GM23338 (cell line): ENCODE data around the gene TEX54. TPM values are rescaled to one million over a fixed set of nuclear protein-coding genes. Genes with fewer than 3 reads are reported as not detected.

Source experiments
- ATAC-seq: fragments of 200-7000 bp; cut with Tn5 transposase; 3 replicates; pipeline ENCODE4 v1.9.1; 2020
- DNase-seq: peaks from one replicate; pipeline ENCODE4 v3.0.0-alpha.2; 2015; ENCODE audit warnings: low spot score
- H2AFZ ChIP-seq: fragments of 200-600 bp; sonication (generic); 2 replicates; pipeline ENCODE4 v1.8.0; 2016; ENCODE audit warnings: antibody characterized with exemption, mild to moderate bottlenecking, moderate library complexity
- H3F3A ChIP-seq: fragments of 200-600 bp; sonication (generic); replicated peaks from 2 replicates; pipeline ENCODE4 v1.8.0; 2017; ENCODE audit warnings: antibody characterized with exemption, mixed run types, low read depth
- H3K27ac ChIP-seq: fragments of 200-600 bp; sonication (generic); 2 replicates; pipeline ENCODE4 v1.6.1; 2016; ENCODE audit warnings: low read depth
- H3K27me3 ChIP-seq: fragments of 200-600 bp; sonication (generic); 2 replicates; pipeline ENCODE4 v1.8.0; 2016; ENCODE audit warnings: mild to moderate bottlenecking, mixed run types, moderate library complexity; ENCODE audit not compliant: insufficient read depth
- H3K36me3 ChIP-seq: fragments of 200-600 bp; sonication (generic); 2 replicates; pipeline ENCODE4 v1.8.0; 2016; ENCODE audit warnings: mild to moderate bottlenecking; ENCODE audit not compliant: insufficient read depth
- H3K4me1 ChIP-seq: fragments of 200-600 bp; sonication (generic); 2 replicates; pipeline ENCODE4 v1.8.0; 2016; ENCODE audit warnings: mild to moderate bottlenecking, moderate library complexity; ENCODE audit not compliant: insufficient read depth
- H3K4me2 ChIP-seq: fragments of 200-600 bp; sonication (generic); 2 replicates; pipeline ENCODE4 v1.7.1; 2017; ENCODE audit warnings: mixed run types
- H3K4me3 ChIP-seq: fragments of 200-600 bp; sonication (generic); 2 replicates; pipeline ENCODE4 v1.6.1; 2016; ENCODE audit warnings: mixed run types
- H3K79me2 ChIP-seq: fragments of 200-600 bp; sonication (generic); replicated peaks from 2 replicates; pipeline ENCODE4 v1.8.0; 2017; ENCODE audit warnings: mild to moderate bottlenecking; ENCODE audit not compliant: insufficient read depth
- H3K9me2 ChIP-seq: fragments of 200-600 bp; sonication (generic); 2 replicates; pipeline ENCODE4 v1.8.0; 2017; ENCODE audit not compliant: insufficient read depth
- H4K20me1 ChIP-seq: fragments of 200-600 bp; sonication (generic); replicated peaks from 2 replicates; pipeline ENCODE4 v1.8.0; 2017; ENCODE audit warnings: mild to moderate bottlenecking; ENCODE audit not compliant: insufficient read depth
- H3K27ac Mint-ChIP-seq: 2 replicates; pipeline ENCODE4 v1.8.0; 2020; ENCODE audit warnings: inconsistent platforms, mild to moderate bottlenecking, moderate library complexity, mixed read lengths
- H3K27me3 Mint-ChIP-seq: 3 replicates; pipeline ENCODE4 v1.8.0; 2022; ENCODE audit warnings: low read depth, mild to moderate bottlenecking, moderate library complexity, mixed read lengths, inconsistent platforms; ENCODE audit not compliant: insufficient read depth, poor library complexity
- H3K36me3 Mint-ChIP-seq: 3 replicates; pipeline ENCODE4 v1.8.0; 2021; ENCODE audit warnings: low read depth, mild to moderate bottlenecking, inconsistent platforms, moderate library complexity, mixed read lengths
- H3K4me1 Mint-ChIP-seq: 3 replicates; pipeline ENCODE4 v1.8.0; 2020; ENCODE audit warnings: mild to moderate bottlenecking, inconsistent platforms, mixed read lengths
- H3K4me3 Mint-ChIP-seq: 3 replicates; pipeline ENCODE4 v1.8.0; 2021; ENCODE audit warnings: moderate library complexity, mild to moderate bottlenecking, inconsistent platforms, mixed read lengths
- H3K9me3 Mint-ChIP-seq: 3 replicates; pipeline ENCODE4 v1.8.0; 2020; ENCODE audit warnings: moderate library complexity, mild to moderate bottlenecking, inconsistent platforms, mixed read lengths
- EZH2 ChIP-seq: fragments of 200-600 bp; sonication (generic); IDR thresholded peaks from one replicate; pipeline ENCODE4 v1.8.0; 2017; ENCODE audit warnings: antibody characterized with exemption, mild to moderate bottlenecking, low read depth; ENCODE audit not compliant: unreplicated experiment
- EZH2phosphoT487 ChIP-seq: fragments of 200-600 bp; sonication (generic); IDR thresholded peaks from one replicate; pipeline ENCODE4 v1.8.1; 2018; ENCODE audit warnings: antibody characterized with exemption; ENCODE audit not compliant: unreplicated experiment
- NANOG ChIP-seq: IDR thresholded peaks from 2 replicates; pipeline ENCODE4 v1.6.1; 2016; ENCODE audit warnings: antibody characterized with exemption, borderline replicate concordance
- POLR2AphosphoS5 ChIP-seq: IDR thresholded peaks from 2 replicates; pipeline ENCODE4 v1.6.1; 2016; ENCODE audit warnings: antibody characterized with exemption, low read depth
- STAT1 ChIP-seq: IDR thresholded peaks from one replicate; pipeline ENCODE4 v1.6.1; 2016; ENCODE audit warnings: antibody characterized with exemption; ENCODE audit not compliant: unreplicated experiment
- ZNF114 ChIP-seq: fragments of 250-450 bp; sonication (Bioruptor Pico); IDR thresholded peaks from 2 replicates; pipeline ENCODE4 v1.5.0; 2020; ENCODE audit warnings: mild to moderate bottlenecking, moderate library complexity
- ZNF331 ChIP-seq: fragments of 250-450 bp; sonication (Bioruptor Pico); IDR thresholded peaks from 2 replicates; pipeline ENCODE4 v1.5.0; 2020; ENCODE audit warnings: low read depth, mild to moderate bottlenecking, moderate library complexity
- polyA plus RNA-seq: library from polyadenylated mRNA; unstranded; fragments of >200 nt; fragmentation: Nextera tagmentation; extraction: Ambion mirVana; gene quantifications from 2 replicates; pipeline ENCODE4 v1.2.1, GENCODE V29; 2016
- total RNA-seq: library from RNA; depleted of rRNA; stranded (reverse); fragments of >200 nt; shearing (Covaris generic); gene quantifications from 2 replicates; pipeline ENCODE4 v1.2.3, GENCODE V29; 2014
- TF ChIP-seq, protein P1 (sequence below), 2 experiments: fragments of 200-600 bp in 1 of 2; sonication (generic) in 1 of 2; conservative IDR thresholded peaks; 2 replicates each; pipeline versions ENCODE4 v1.5.1 to v1.6.1; 2016 to 2017; ENCODE audit warnings: antibody characterized with exemption in 2 of 2, low read depth in 2 of 2, mild to moderate bottlenecking in 2 of 2, moderate library complexity in 1 of 2
- TF ChIP-seq, protein P2 (sequence below): fragments of 250-450 bp; sonication (Bioruptor Pico); IDR thresholded peaks from 2 replicates; pipeline ENCODE4 v1.5.0; 2020; ENCODE audit warnings: mild to moderate bottlenecking, moderate library complexity
- TF ChIP-seq, protein P3 (sequence below): IDR thresholded peaks from one replicate; pipeline ENCODE4 v1.6.1; 2018; ENCODE audit warnings: antibody characterized with exemption; ENCODE audit not compliant: unreplicated experiment

Gene TEX54
- total and polyA plus RNA-seq, 2 experiments from 2014 or later: 1.9 TPM; not detected in 1

DNA sequence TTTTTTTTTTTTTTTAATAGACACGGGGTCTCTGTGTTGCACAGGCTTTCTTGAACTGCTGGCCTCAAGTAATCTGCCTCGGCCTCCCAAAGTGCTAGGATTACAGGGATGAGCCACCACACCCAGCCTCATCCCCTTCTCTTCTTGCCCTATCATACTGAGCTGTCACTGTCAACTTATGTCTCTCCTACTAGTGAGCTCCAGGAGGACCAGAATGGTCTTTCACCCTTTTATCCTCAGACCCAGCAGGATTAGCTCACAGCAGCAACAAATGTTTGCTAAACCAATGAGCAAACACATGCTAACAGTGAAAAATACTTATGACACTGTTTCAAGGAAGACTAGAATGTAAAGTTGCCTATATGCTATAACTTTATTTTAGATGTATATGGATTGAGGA, 21.0 kb downstream of the TEX54 start:
- Histone ChIP-seq H3K4me1 (0 out of 2 replicates have a peak, but pooled peaks cover 2% of the 10 kb centered on the region), H3K79me2 (no peaks in the 10 kb centered on the region), H2AFZ (no peak overlapping the region), H3F3A (0 out of 2 replicates have a peak, but pooled peaks cover 4% of the 10 kb centered on the region), H3K4me3 (no peak overlapping the region), H3K4me2 (no peak overlapping the region), H3K27ac (no peak overlapping the region), H3K27me3 (no peaks in the 10 kb centered on the region), H3K9me2 (no peaks in the 10 kb centered on the region), H4K20me1 (no peaks in the 10 kb centered on the region), H3K36me3 (no peaks in the 10 kb centered on the region)
- DNase-seq: no peak
- Mint-ChIP-seq H3K27me3 (peaks cover 3% of the 10 kb centered on the region), H3K27ac (no peak overlapping the region), H3K4me1 (peaks cover 2% of the 10 kb centered on the region), H3K4me3 (no peak overlapping the region), H3K36me3 (no peaks in the 10 kb centered on the region), H3K9me3 (no peaks in the 10 kb centered on the region)
- ATAC-seq: no peak
- no peak for TF ChIP-seq STAT1
- TF ChIP-seq, protein P1, sequence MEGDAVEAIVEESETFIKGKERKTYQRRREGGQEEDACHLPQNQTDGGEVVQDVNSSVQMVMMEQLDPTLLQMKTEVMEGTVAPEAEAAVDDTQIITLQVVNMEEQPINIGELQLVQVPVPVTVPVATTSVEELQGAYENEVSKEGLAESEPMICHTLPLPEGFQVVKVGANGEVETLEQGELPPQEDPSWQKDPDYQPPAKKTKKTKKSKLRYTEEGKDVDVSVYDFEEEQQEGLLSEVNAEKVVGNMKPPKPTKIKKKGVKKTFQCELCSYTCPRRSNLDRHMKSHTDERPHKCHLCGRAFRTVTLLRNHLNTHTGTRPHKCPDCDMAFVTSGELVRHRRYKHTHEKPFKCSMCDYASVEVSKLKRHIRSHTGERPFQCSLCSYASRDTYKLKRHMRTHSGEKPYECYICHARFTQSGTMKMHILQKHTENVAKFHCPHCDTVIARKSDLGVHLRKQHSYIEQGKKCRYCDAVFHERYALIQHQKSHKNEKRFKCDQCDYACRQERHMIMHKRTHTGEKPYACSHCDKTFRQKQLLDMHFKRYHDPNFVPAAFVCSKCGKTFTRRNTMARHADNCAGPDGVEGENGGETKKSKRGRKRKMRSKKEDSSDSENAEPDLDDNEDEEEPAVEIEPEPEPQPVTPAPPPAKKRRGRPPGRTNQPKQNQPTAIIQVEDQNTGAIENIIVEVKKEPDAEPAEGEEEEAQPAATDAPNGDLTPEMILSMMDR (conservative IDR thresholded peaks at IDR 0.05; ENCODE audit: low read depth in 2 of 2): no peak
- no peak for TF ChIP-seq EZH2
- no peak for TF ChIP-seq EZH2phosphoT487
- no peak for TF ChIP-seq ZNF114

DNA sequence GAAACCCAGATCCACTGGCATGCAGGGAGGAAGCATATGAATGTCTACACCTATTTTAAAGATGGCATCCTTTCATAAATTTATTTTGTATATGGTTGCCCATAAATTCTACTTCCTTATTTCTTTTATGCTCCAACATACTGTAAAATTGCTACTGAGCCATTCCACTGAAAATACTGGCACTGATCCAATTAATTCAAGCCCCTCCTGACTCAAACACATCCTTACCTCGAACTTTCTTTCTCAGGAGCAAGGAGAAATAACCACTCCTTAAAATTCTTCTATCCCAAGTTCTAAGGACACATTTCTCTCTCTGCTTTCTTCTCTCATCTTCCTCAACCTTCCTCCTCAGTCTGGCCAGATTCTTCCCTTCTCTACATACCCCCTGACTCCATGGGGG, 21.9 kb downstream of the TEX54 start:
- Histone ChIP-seq H3K4me3 (no peak overlapping the region), H3K36me3 (no peaks in the 10 kb centered on the region), H3K79me2 (no peaks in the 10 kb centered on the region), H3K9me2 (no peaks in the 10 kb centered on the region), H3K27me3 (no peaks in the 10 kb centered on the region), H2AFZ (no peak overlapping the region), H3F3A (peaks cover 12% of the 10 kb centered on the region; the same call in 1 of the 2 replicates), H4K20me1 (no peaks in the 10 kb centered on the region), H3K4me1 (peaks cover 9% of the 10 kb centered on the region; the same call in 1 of the 2 replicates), H3K4me2 (no peak overlapping the region), H3K27ac (no peak overlapping the region)
- H3K4me3 Mint-ChIP-seq: no peak overlapping the region
- H3K27ac Mint-ChIP-seq: no peak overlapping the region
- no peaks in the 10 kb centered on the region for H3K36me3 Mint-ChIP-seq
- H3K9me3 Mint-ChIP-seq: no peaks in the 10 kb centered on the region
- H3K27me3 Mint-ChIP-seq: peaks cover 4% of the 10 kb centered on the region
- peaks cover 10% of the 10 kb centered on the region for H3K4me1 Mint-ChIP-seq
- ATAC-seq: no peak
- DNase-seq: no peak
- TF ChIP-seq ZNF331 (no peak), NANOG (no peak), STAT1 (no peak), POLR2AphosphoS5 (no peak), ZNF114 (no peak), EZH2phosphoT487 (no peak)
- TF ChIP-seq, protein P2, sequence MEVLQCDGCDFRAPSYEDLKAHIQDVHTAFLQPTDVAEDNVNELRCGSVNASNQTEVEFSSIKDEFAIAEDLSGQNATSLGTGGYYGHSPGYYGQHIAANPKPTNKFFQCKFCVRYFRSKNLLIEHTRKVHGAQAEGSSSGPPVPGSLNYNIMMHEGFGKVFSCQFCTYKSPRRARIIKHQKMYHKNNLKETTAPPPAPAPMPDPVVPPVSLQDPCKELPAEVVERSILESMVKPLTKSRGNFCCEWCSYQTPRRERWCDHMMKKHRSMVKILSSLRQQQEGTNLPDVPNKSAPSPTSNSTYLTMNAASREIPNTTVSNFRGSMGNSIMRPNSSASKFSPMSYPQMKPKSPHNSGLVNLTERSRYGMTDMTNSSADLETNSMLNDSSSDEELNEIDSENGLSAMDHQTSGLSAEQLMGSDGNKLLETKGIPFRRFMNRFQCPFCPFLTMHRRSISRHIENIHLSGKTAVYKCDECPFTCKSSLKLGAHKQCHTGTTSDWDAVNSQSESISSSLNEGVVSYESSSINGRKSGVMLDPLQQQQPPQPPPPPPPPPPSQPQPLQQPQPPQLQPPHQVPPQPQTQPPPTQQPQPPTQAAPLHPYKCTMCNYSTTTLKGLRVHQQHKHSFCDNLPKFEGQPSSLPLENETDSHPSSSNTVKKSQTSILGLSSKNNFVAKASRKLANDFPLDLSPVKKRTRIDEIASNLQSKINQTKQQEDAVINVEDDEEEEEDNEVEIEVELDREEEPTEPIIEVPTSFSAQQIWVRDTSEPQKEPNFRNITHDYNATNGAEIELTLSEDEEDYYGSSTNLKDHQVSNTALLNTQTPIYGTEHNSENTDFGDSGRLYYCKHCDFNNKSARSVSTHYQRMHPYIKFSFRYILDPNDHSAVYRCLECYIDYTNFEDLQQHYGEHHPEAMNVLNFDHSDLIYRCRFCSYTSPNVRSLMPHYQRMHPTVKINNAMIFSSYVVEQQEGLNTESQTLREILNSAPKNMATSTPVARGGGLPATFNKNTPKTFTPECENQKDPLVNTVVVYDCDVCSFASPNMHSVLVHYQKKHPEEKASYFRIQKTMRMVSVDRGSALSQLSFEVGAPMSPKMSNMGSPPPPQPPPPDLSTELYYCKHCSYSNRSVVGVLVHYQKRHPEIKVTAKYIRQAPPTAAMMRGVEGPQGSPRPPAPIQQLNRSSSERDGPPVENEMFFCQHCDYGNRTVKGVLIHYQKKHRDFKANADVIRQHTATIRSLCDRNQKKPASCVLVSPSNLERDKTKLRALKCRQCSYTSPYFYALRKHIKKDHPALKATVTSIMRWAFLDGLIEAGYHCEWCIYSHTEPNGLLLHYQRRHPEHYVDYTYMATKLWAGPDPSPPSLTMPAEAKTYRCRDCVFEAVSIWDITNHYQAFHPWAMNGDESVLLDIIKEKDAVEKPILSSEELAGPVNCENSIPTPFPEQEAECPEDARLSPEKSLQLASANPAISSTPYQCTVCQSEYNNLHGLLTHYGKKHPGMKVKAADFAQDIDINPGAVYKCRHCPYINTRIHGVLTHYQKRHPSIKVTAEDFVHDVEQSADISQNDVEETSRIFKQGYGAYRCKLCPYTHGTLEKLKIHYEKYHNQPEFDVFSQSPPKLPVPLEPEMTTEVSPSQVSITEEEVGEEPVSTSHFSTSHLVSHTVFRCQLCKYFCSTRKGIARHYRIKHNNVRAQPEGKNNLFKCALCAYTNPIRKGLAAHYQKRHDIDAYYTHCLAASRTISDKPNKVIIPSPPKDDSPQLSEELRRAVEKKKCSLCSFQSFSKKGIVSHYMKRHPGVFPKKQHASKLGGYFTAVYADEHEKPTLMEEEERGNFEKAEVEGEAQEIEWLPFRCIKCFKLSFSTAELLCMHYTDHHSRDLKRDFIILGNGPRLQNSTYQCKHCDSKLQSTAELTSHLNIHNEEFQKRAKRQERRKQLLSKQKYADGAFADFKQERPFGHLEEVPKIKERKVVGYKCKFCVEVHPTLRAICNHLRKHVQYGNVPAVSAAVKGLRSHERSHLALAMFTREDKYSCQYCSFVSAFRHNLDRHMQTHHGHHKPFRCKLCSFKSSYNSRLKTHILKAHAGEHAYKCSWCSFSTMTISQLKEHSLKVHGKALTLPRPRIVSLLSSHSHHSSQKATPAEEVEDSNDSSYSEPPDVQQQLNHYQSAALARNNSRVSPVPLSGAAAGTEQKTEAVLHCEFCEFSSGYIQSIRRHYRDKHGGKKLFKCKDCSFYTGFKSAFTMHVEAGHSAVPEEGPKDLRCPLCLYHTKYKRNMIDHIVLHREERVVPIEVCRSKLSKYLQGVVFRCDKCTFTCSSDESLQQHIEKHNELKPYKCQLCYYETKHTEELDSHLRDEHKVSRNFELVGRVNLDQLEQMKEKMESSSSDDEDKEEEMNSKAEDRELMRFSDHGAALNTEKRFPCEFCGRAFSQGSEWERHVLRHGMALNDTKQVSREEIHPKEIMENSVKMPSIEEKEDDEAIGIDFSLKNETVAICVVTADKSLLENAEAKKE (CRISPR knock-in tag): no peak
- TF ChIP-seq, protein P3, sequence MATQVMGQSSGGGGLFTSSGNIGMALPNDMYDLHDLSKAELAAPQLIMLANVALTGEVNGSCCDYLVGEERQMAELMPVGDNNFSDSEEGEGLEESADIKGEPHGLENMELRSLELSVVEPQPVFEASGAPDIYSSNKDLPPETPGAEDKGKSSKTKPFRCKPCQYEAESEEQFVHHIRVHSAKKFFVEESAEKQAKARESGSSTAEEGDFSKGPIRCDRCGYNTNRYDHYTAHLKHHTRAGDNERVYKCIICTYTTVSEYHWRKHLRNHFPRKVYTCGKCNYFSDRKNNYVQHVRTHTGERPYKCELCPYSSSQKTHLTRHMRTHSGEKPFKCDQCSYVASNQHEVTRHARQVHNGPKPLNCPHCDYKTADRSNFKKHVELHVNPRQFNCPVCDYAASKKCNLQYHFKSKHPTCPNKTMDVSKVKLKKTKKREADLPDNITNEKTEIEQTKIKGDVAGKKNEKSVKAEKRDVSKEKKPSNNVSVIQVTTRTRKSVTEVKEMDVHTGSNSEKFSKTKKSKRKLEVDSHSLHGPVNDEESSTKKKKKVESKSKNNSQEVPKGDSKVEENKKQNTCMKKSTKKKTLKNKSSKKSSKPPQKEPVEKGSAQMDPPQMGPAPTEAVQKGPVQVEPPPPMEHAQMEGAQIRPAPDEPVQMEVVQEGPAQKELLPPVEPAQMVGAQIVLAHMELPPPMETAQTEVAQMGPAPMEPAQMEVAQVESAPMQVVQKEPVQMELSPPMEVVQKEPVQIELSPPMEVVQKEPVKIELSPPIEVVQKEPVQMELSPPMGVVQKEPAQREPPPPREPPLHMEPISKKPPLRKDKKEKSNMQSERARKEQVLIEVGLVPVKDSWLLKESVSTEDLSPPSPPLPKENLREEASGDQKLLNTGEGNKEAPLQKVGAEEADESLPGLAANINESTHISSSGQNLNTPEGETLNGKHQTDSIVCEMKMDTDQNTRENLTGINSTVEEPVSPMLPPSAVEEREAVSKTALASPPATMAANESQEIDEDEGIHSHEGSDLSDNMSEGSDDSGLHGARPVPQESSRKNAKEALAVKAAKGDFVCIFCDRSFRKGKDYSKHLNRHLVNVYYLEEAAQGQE: no peak
